GM12872 (cell line): Measurements from ENCODE around the gene CEMIP.

ENCODE experiments used
- CTCF ChIP-seq: IDR thresholded peaks from 3 replicates; pipeline ENCODE4 v1.5.1; 2011; ENCODE audit warnings: low read depth, mild to moderate bottlenecking, low read length, moderate library complexity; ENCODE audit not compliant: insufficient read depth

Gene CEMIP

GRCh38 chr15:80736560-80736959 is 42.6 kb upstream of the CEMIP start:
- TF ChIP-seq CTCF: no peak

GRCh38 chr15:80739919-80740318 is 39.3 kb upstream of the CEMIP start:
- no peak for TF ChIP-seq CTCF

- TF ChIP-seq CTCF: no peak
These were observed 37.1 kb upstream of the CEMIP start for GRCh38 chr15:80742081-80742480.

- TF ChIP-seq CTCF: no peak
These were observed 35.9 kb upstream of the CEMIP start for GRCh38 chr15:80743189-80743833.

GRCh38 chr15:80744415-80744814 is 34.8 kb upstream of the CEMIP start:
- no peak for TF ChIP-seq CTCF

GRCh38 chr15:80744826-80745225 is 34.3 kb upstream of the CEMIP start:
- no peak for TF ChIP-seq CTCF

- no peak for TF ChIP-seq CTCF
These were observed 33.3 kb upstream of the CEMIP start for GRCh38 chr15:80745888-80746287.
